Esophagus muscularis mucosa (tissue), 4 donors: ENCODE results near the gene HTT. TPM values are rescaled to one million over a fixed set of nuclear protein-coding genes. Genes with fewer than 3 reads are reported as not detected.

Experiments used
- DNase-seq: peaks from one replicate; pipeline ENCODE4 v3.0.0-alpha.2; 2017; ENCODE audit errors: extremely low spot score
- H3K27ac ChIP-seq, 4 donors: fragments of 200-600 bp; sonication (generic); replicated peaks in 1 of 4; 1 replicate in 3 of 4; 2 replicates in 1 of 4; pipeline ENCODE4 v1.5.1; 2016 to 2019; ENCODE audit warnings: mild to moderate bottlenecking in 1 of 4
- H3K27me3 ChIP-seq, 4 donors: fragments of 200-600 bp; sonication (generic); one replicate each; pipeline versions ENCODE4 v1.5.1 to v1.6.0; 2016 to 2019
- H3K36me3 ChIP-seq, 4 donors: fragments of 200-600 bp; sonication (generic); one replicate each; pipeline ENCODE4 v1.5.1; 2016 to 2019
- H3K4me1 ChIP-seq, 4 donors: fragments of 200-600 bp; sonication (generic); one replicate each; pipeline ENCODE4 v1.5.1; 2016 to 2019
- H3K4me3 ChIP-seq, 4 donors: fragments of 200-600 bp; sonication (generic); 1 replicate in 2 of 4; 2 replicates in 2 of 4; pipeline ENCODE4 v1.5.1; 2016 to 2019; ENCODE audit warnings: mild to moderate bottlenecking in 4 of 4, moderate library complexity in 1 of 4
- H3K9me3 ChIP-seq, 4 donors: fragments of 200-600 bp; sonication (generic); 1 replicate in 3 of 4; 2 replicates in 1 of 4; pipeline ENCODE4 v1.5.1; 2016 to 2019
- EP300 ChIP-seq: sonication (generic); formaldehyde crosslinking; IDR thresholded peaks from one replicate; pipeline ENCODE4 v1.6.1; 2017; ENCODE audit warnings: antibody characterized with exemption
- POLR2A ChIP-seq: fragments of 450-650 bp; IDR thresholded peaks from one replicate; pipeline ENCODE4 v1.6.1; 2017; ENCODE audit warnings: antibody characterized with exemption, moderate library complexity, mild to moderate bottlenecking, low read depth
- POLR2AphosphoS5 ChIP-seq, 2 donors: sonication (generic); formaldehyde crosslinking; IDR thresholded peaks; one replicate each; pipeline ENCODE4 v1.6.1; 2017; ENCODE audit warnings: antibody characterized with exemption in 2 of 2
- WGBS: methylation state at CpG from one replicate; pipeline ENCODE4 v1.1.5; 2018; 5-methylcytosine and 5-hydroxymethylcytosine counted together
- intact Hi-C: fragments of 100-400 bp; cut with DNase I; formaldehyde crosslinking; loops from one replicate; pipeline ENCODE4 v1.15.1; 2023
- total RNA-seq, 4 donors: library from RNA; depleted of rRNA; stranded (reverse); fragments of >200 nt; gene quantifications; one replicate each; pipeline versions ENCODE4 v1.1.0 to v1.2.1, GENCODE V29; 2016
- TF ChIP-seq, protein P1 (sequence below), 3 experiments: fragments of 200-600 bp in 2 of 3; fragments of 450-650 bp in 1 of 3; sonication (generic) in 2 of 3; IDR thresholded peaks; one replicate each; pipeline ENCODE4 v1.5.1; 2017 to 2019; ENCODE audit warnings: antibody characterized with exemption in 3 of 3, mild to moderate bottlenecking in 2 of 3, moderate library complexity in 1 of 3

Gene HTT
- total RNA-seq, 4 donors from 2014 or later = 30.2 to 65.7 (median 49.3) TPM

DNA sequence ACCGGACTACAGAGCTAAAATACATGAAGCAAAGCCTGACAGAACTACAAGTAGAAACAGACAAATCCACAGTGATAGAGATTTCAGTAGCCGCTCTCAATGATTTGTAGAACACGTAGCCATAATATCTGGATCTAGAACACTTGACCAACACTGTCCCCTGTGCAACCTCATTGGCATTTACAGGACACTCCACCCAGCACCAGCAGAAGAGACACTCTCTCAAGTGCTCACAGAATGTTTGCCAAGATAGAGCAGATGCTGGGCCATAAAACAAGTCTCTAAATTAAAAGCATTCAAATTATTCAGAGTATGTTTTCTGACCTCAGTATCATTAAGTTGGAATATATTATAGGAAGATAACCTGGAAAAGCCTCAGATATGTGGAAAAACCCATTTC is 21.7 kb downstream of the HTT start:
- WGBS = 94% methylated on average over 3 of the region's 3 CpGs
- peaks cover 0 to 67% (median 46%) of the 10 kb centered on the region in 4 donors for H3K36me3 ChIP-seq
- H3K4me1 ChIP-seq = no peaks in the 10 kb centered on the region
- no peaks in the 10 kb centered on the region for H3K9me3 ChIP-seq
- TF ChIP-seq POLR2A (no peak), EP300 (no peak), POLR2AphosphoS5 (IDR thresholded peaks at IDR 0.05) (no peak)
- TF ChIP-seq, protein P1, sequence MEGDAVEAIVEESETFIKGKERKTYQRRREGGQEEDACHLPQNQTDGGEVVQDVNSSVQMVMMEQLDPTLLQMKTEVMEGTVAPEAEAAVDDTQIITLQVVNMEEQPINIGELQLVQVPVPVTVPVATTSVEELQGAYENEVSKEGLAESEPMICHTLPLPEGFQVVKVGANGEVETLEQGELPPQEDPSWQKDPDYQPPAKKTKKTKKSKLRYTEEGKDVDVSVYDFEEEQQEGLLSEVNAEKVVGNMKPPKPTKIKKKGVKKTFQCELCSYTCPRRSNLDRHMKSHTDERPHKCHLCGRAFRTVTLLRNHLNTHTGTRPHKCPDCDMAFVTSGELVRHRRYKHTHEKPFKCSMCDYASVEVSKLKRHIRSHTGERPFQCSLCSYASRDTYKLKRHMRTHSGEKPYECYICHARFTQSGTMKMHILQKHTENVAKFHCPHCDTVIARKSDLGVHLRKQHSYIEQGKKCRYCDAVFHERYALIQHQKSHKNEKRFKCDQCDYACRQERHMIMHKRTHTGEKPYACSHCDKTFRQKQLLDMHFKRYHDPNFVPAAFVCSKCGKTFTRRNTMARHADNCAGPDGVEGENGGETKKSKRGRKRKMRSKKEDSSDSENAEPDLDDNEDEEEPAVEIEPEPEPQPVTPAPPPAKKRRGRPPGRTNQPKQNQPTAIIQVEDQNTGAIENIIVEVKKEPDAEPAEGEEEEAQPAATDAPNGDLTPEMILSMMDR (IDR thresholded peaks at IDR 0.05) = no peak
- no peak overlapping the region for H3K27ac ChIP-seq
- DNase-seq = no peak
- no peaks in the 10 kb centered on the region for H3K27me3 ChIP-seq
- H3K4me3 ChIP-seq = no peak overlapping the region
- intact Hi-C loops = no loop called here

DNA sequence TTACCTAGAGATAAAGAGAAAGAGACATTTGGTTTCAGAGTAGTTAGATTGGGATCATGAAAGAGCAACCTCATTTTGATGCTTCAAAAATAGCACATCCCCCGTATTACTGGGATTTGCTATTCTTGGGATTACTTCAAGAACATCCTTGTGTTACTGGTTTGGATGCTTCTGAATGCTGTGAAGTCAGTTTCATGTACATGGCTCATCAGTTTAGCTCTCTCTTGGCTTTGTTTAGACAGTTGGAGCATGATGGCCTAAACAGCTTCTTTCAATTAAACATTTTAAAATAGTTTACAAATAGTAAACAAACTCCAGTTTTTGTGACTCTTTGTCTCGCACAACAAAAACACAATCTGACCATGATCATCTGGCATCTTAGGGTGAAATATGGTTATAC is 23.9 kb downstream of the HTT start:
- no peak for DNase-seq
- Histone ChIP-seq H3K27ac (no peak overlapping the region), H3K36me3 (peaks cover 0 to 68% (median 55%) of the 10 kb centered on the region in 4 donors), H3K27me3 (no peaks in the 10 kb centered on the region), H3K4me1 (no peaks in the 10 kb centered on the region), H3K4me3 (no peak overlapping the region), H3K9me3 (no peaks in the 10 kb centered on the region)
- WGBS = 64% methylated on average over 2 of the region's 2 CpGs
- intact Hi-C loops = no loop called here
- TF ChIP-seq POLR2A = no peak
- no peak for TF ChIP-seq EP300
- no peak for TF ChIP-seq POLR2AphosphoS5 (IDR thresholded peaks at IDR 0.05)
- TF ChIP-seq, protein P1 (IDR thresholded peaks at IDR 0.05) = no peak

DNA sequence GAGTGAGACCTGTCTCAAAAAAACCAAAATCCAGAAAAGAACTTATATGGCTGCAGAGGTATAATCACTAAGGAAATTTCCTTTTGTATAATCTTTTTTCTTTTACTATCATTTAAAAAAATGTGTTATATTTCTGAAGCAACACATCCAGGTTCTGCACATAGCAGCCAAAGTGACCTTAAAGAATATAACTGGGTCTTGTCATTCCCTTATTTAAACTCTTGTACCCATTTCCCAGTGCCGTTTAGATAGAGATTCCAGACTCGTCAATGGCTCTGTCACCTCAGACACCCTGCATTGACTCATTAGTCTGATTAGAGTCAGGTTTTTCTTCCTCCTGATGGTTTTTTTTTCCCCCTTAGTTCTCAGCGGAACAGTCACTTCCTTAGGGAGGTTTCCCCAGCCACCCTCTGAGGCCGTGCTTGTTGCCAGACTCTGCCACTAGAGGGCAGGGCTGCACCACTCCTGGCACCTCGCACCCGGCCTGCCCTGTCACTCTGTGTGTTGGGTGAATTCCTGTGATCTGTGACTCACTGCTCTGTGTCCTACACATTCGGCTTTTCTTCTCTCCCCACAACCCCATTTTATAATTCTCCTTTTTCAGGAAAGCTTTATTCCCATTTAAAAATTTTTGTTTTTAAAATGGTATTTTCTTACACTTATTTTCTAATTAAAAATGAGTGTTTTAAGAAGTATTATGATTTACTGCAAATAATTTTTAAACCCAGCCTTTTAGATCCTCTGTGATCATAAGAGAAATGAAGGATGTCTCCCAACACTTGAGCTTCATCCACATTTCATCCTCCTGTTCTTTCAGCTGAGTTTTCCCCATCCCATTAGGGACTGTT is 32.1 kb downstream of the HTT start:
- H3K9me3 ChIP-seq = no peaks in the 10 kb centered on the region
- TF ChIP-seq POLR2AphosphoS5 (IDR thresholded peaks at IDR 0.05) (peak; percentile 73 to 80), POLR2A (no peak), EP300 (no peak)
- TF ChIP-seq, protein P1 (IDR thresholded peaks at IDR 0.05) = peak; percentile 95 to 99 (median 98)
- DNase-seq = peak; percentile 98
- intact Hi-C loops = loop anchor here (2.0 to 10.0 kb wide), 2 partner anchors 28 to 98 kb away; no protein-coding TSS in a partner anchor
- 6% methylated on average over 7 of the region's 7 CpGs for WGBS
- no peaks in the 10 kb centered on the region for H3K27me3 ChIP-seq
- H3K27ac ChIP-seq = peak overlapping the region; percentile 73 to 83 (median 78)
- H3K4me3 ChIP-seq = no peak overlapping the region
- peaks cover 0 to 69% (median 43%) of the 10 kb centered on the region in 4 donors for H3K36me3 ChIP-seq
- peaks cover 24 to 53% (median 46%) of the 10 kb centered on the region in 4 donors for H3K4me1 ChIP-seq

DNA sequence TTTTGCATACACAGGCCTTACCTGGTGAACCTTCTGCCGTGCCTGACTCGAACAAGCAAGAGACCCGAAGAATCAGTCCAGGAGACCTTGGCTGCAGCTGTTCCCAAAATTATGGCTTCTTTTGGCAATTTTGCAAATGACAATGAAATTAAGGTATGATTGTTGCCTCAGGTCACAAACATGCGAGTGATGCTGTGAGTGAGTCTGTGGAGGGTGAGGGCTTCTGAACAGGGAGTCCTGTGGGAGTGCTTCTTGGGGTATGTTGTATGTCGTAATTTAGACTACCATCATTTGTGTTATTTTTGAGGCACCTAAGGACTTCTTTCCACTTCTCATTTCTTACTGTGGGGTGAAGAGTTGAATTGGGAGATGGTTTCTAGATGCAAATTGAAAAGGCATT is 32.8 kb downstream of the HTT start:
- no peak for DNase-seq
- TF ChIP-seq EP300 (no peak), POLR2A (no peak), POLR2AphosphoS5 (IDR thresholded peaks at IDR 0.05) (no peak)
- TF ChIP-seq, protein P1 (IDR thresholded peaks at IDR 0.05) = no peak
- H3K4me3 ChIP-seq = no peak overlapping the region
- H3K4me1 ChIP-seq = peaks cover 31 to 61% (median 54%) of the 10 kb centered on the region in 4 donors
- H3K27ac ChIP-seq = peak overlapping the region; percentile 73 to 83 (median 78)
- no peaks in the 10 kb centered on the region for H3K27me3 ChIP-seq
- peaks cover 0 to 62% (median 36%) of the 10 kb centered on the region in 4 donors for H3K36me3 ChIP-seq
- intact Hi-C loops = loop anchor here (2.0 to 10.0 kb wide), 2 partner anchors 28 to 98 kb away; no protein-coding TSS in a partner anchor
- 81% methylated on average over 5 of the region's 5 CpGs for WGBS
- no peaks in the 10 kb centered on the region for H3K9me3 ChIP-seq
